Skin epidermis (tissue), 12 donors: Measurements from ENCODE around the gene MRPS10.
A peak's percentile ranks its signal among the peaks of the same experiment; 100 is the strongest.

ENCODE experiments used
- H3K27ac ChIP-seq, 21 experiments: fragments of 200-600 bp; sonication (generic) in 11 of 21; one replicate each; pipeline ENCODE4 v1.5.0; 2020; ENCODE audit warnings: mild to moderate bottlenecking in 3 of 21, inconsistent platforms in 2 of 21, moderate library complexity in 2 of 21
- H3K4me3 ChIP-seq, 7 experiments: fragments of 200-600 bp; sonication (generic) in 2 of 7; one replicate each; pipeline ENCODE4 v1.5.0; 2020; ENCODE audit warnings: inconsistent platforms in 2 of 7, mild to moderate bottlenecking in 2 of 7, moderate library complexity in 1 of 7

Gene MRPS10

GRCh38 chr6:42217519-42218367 lies at the start of gene MRPS10:
Gene MRPS10 (minus strand): TSS chr6:42217861. CDS start chr6:42217849, 12 bp downstream.
- H3K27ac ChIP-seq: peak within 1 kb of the TSS in 19 of 21 experiments; percentile 60 to 91 (median 81)
- H3K4me3 ChIP-seq: peak within 1 kb of the TSS; percentile 55 to 74 (median 69)

GRCh38 chr6:42266538-42266937 lies 48.9 kb upstream of the MRPS10 start:
- no peak overlapping the region for H3K27ac ChIP-seq
- H3K4me3 ChIP-seq: no peak overlapping the region

- no peak overlapping the region for H3K27ac ChIP-seq
These were observed 47.3 kb upstream of the MRPS10 start for GRCh38 chr6:42264852-42265390.

GRCh38 chr6:42264162-42264851 lies 46.6 kb upstream of the MRPS10 start:
- peak overlapping the region in 2 of 21 experiments; percentile 11 to 33 for H3K27ac ChIP-seq
- no peak overlapping the region for H3K4me3 ChIP-seq

More at GRCh38 chr6:42264852-42265390, 47.3 kb upstream of the MRPS10 start:
- H3K4me3 ChIP-seq: no peak overlapping the region

GRCh38 chr6:42263165-42263728 lies 45.6 kb upstream of the MRPS10 start:
- Histone ChIP-seq H3K27ac (no peak overlapping the region), H3K4me3 (no peak overlapping the region)

- peak overlapping the region in 2 of 21 experiments; percentile 9 to 44 for H3K27ac ChIP-seq
- no peak overlapping the region for H3K4me3 ChIP-seq
These were observed 43.3 kb upstream of the MRPS10 start for GRCh38 chr6:42260972-42261371.

GRCh38 chr6:42260396-42260888 lies 42.8 kb upstream of the MRPS10 start:
- H3K4me3 ChIP-seq: no peak overlapping the region
- H3K27ac ChIP-seq: peak overlapping the region in 2 of 21 experiments; percentile 9 to 44

- Histone ChIP-seq H3K27ac (no peak overlapping the region), H3K4me3 (no peak overlapping the region)
These were observed 42.3 kb upstream of the MRPS10 start for GRCh38 chr6:42259841-42260395.

GRCh38 chr6:42259286-42259685 lies 41.6 kb upstream of the MRPS10 start:
- peak overlapping the region in 1 of 21 experiments; percentile 14 for H3K27ac ChIP-seq
- H3K4me3 ChIP-seq: no peak overlapping the region

GRCh38 chr6:42257614-42258013 lies 40.0 kb upstream of the MRPS10 start:
- H3K27ac ChIP-seq: no peak overlapping the region

GRCh38 chr6:42257063-42257462 lies 39.4 kb upstream of the MRPS10 start:
- no peak overlapping the region for H3K4me3 ChIP-seq
- H3K27ac ChIP-seq: no peak overlapping the region

More at GRCh38 chr6:42257614-42258013, 40.0 kb upstream of the MRPS10 start:
- no peak overlapping the region for H3K4me3 ChIP-seq

- Histone ChIP-seq H3K4me3 (no peak overlapping the region), H3K27ac (no peak overlapping the region)
These were observed 37.4 kb upstream of the MRPS10 start for GRCh38 chr6:42255050-42255449.

GRCh38 chr6:42254505-42254904 lies 36.8 kb upstream of the MRPS10 start:
- H3K27ac ChIP-seq: no peak overlapping the region
- H3K4me3 ChIP-seq: no peak overlapping the region

- Histone ChIP-seq H3K4me3 (no peak overlapping the region), H3K27ac (peak overlapping the region in 14 of 21 experiments; percentile 43 to 82 (median 59))
These were observed 34.4 kb upstream of the MRPS10 start for GRCh38 chr6:42251911-42252637.

GRCh38 chr6:42251500-42251899 lies 33.8 kb upstream of the MRPS10 start:
- Histone ChIP-seq H3K27ac (peak overlapping the region in 3 of 21 experiments; percentile 10 to 51 (median 29)), H3K4me3 (no peak overlapping the region)

- H3K27ac ChIP-seq: no peak overlapping the region
- H3K4me3 ChIP-seq: no peak overlapping the region
These were observed 32.7 kb upstream of the MRPS10 start for GRCh38 chr6:42250274-42250931.

- Histone ChIP-seq H3K4me3 (no peak overlapping the region), H3K27ac (peak overlapping the region in 3 of 21 experiments; percentile 4 to 55 (median 42))
These were observed 31.6 kb upstream of the MRPS10 start for GRCh38 chr6:42249279-42249678.

- no peak overlapping the region for H3K4me3 ChIP-seq
- no peak overlapping the region for H3K27ac ChIP-seq
These were observed 25.4 kb upstream of the MRPS10 start for GRCh38 chr6:42243046-42243445.
